ENCODE measurements around the gene PLXNB1. TPM values are rescaled to one million over a fixed set of nuclear protein-coding genes. Genes with fewer than 3 reads are reported as not detected.

PLXNB1 gene
- total RNA-seq, 1 experiment from 2014 or later = 35.6 TPM

DNA sequence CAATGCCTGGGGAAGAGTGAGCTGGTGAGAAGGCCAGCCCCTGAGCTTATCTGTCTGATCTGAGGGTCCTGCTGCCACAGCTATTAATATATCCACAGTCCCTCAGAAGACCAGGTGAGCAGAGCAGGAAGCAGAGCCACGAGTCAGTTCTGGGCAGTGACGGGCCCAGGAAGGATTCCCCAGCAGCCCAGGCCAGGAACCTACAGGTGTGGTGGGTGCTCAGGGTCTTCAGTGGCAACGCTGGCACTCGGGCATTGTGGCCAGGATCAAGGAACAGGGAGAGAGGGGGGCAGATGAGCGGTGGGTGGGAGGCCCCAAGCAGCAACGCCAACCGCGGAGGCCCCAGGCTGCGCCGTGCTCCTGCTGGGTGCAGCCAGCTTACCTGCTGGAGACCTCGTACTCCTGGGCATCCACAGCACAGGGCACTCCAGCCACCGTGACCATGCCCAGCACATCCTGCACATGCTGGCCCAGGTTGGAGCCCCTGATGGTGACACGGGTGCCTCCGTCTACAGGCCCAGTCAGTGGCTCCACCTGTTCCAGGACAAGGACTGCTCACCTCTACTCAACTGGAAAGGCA is 12.3 kb downstream of the PLXNB1 start:
- Histone ChIP-seq H3K4me3 (replicated peaks in 1 of 2; ENCODE audit: low read depth in 1 of 2, low read length in 2 of 2) (no peak overlapping the region), H3K27ac (ENCODE audit: low read depth, low read length) (no peak overlapping the region), H3K9me2 (ENCODE audit: insufficient read depth) (no peaks in the 10 kb centered on the region), H3K9ac (ENCODE audit: low read length) (no peak overlapping the region), H3K9me3 (ENCODE audit: control insufficient read depth in 1 of 2, insufficient read depth in 1 of 2, low read depth in 1 of 2, low read length in 2 of 2) (no peaks in the 10 kb centered on the region), H4K20me1 (ENCODE audit: insufficient read depth) (no peaks in the 10 kb centered on the region), H2AFZ (ENCODE audit: low read depth, low read length, poor library complexity, severe bottlenecking) (no peak overlapping the region), H3K36me3 (ENCODE audit: control insufficient read depth in 1 of 2, insufficient read depth in 2 of 2, low read length in 2 of 2) (no peaks in the 10 kb centered on the region; a peak in 1 of 4 replicates), H3K79me2 (ENCODE audit: insufficient read depth, low read length) (no peaks in the 10 kb centered on the region), H3K27me3 (ENCODE audit: insufficient read depth, low read length) (no peaks in the 10 kb centered on the region), H3K4me2 (ENCODE audit: low read length) (no peak overlapping the region), H3K4me1 (ENCODE audit: control insufficient read depth in 1 of 2, insufficient read depth in 2 of 2, low read length in 2 of 2) (no peaks in the 10 kb centered on the region)
- ATAC-seq (no peak), DNase-seq (ENCODE audit: low read depth, low spot score) (no peak)
- ChIA-PET POLR2A (no interaction called here), CTCF (no interaction called here), RAD21 (ENCODE audit: low non-redundant PET in 1 of 2, low total read pairs in 2 of 2, uncharacterized antibody in 2 of 2, unreplicated experiment in 2 of 2) (no interaction called here)
- no peak for TF ChIP-seq REST (IDR thresholded peaks at IDR 0.05; ENCODE audit: low read depth)
- BruUV-seq (replicated peaks) = no TSS peak
- intact Hi-C loops (cut with micrococcal nuclease) = no loop called here

- Histone ChIP-seq H3K4me3 (replicated peaks in 1 of 2; ENCODE audit: low read depth in 1 of 2, low read length in 2 of 2) (no peak overlapping the region), H3K79me2 (ENCODE audit: insufficient read depth, low read length) (no peaks in the 10 kb centered on the region), H3K4me1 (ENCODE audit: control insufficient read depth in 1 of 2, insufficient read depth in 2 of 2, low read length in 2 of 2) (no peaks in the 10 kb centered on the region), H3K27ac (ENCODE audit: low read depth, low read length) (no peak overlapping the region), H2AFZ (ENCODE audit: low read depth, low read length, poor library complexity, severe bottlenecking) (no peak overlapping the region), H3K36me3 (ENCODE audit: control insufficient read depth in 1 of 2, insufficient read depth in 2 of 2, low read length in 2 of 2) (no peaks in the 10 kb centered on the region; a peak in 1 of 4 replicates), H4K20me1 (ENCODE audit: insufficient read depth) (no peaks in the 10 kb centered on the region), H3K9me3 (ENCODE audit: control insufficient read depth in 1 of 2, insufficient read depth in 1 of 2, low read depth in 1 of 2, low read length in 2 of 2) (no peaks in the 10 kb centered on the region), H3K9ac (ENCODE audit: low read length) (no peak overlapping the region), H3K9me2 (ENCODE audit: insufficient read depth) (no peaks in the 10 kb centered on the region), H3K27me3 (ENCODE audit: insufficient read depth, low read length) (no peaks in the 10 kb centered on the region), H3K4me2 (ENCODE audit: low read length) (no peak overlapping the region)
- ChIA-PET POLR2A (no interaction called here), RAD21 (ENCODE audit: low non-redundant PET in 1 of 2, low total read pairs in 2 of 2, uncharacterized antibody in 2 of 2, unreplicated experiment in 2 of 2) (interaction anchor here in 1 of 2 experiments (1.3 kb wide), 1 partner anchor 19 kb away, joined by 5 read pairs; no protein-coding TSS in a partner anchor), CTCF (no interaction called here)
- intact Hi-C loops (cut with micrococcal nuclease) = no loop called here
- TF ChIP-seq YY1 (IDR thresholded peaks at IDR 0.05; ENCODE audit: extremely low read depth, insufficient replicate concordance, low read depth, low read length) = no peak
- no peak for TF ChIP-seq EZH2phosphoT487 (IDR thresholded peaks at IDR 0.05; ENCODE audit: borderline replicate concordance)
- TF ChIP-seq CEBPB (IDR thresholded peaks at IDR 0.05; ENCODE audit: low read depth) = no peak
- TF ChIP-seq SRF (IDR thresholded peaks at IDR 0.05; ENCODE audit: low read depth) = no peak
- TF ChIP-seq TCF7L2 (IDR thresholded peaks at IDR 0.05; ENCODE audit: borderline replicate concordance, extremely low read depth, insufficient read depth, insufficient read length) = no peak
- no TSS peak for BruUV-seq (replicated peaks)
- ATAC-seq (no peak), DNase-seq (ENCODE audit: low read depth, low spot score) (no peak)
Observed at GRCh38 chr3:48416546-48416945, 13.3 kb downstream of the PLXNB1 start.
